Naive thymus-derived CD4-positive, alpha-beta T cell (primary cell): ENCODE data around the gene HNF4A. TPM values are rescaled to one million over a fixed set of nuclear protein-coding genes. Genes with fewer than 3 reads are reported as not detected.
A peak's percentile ranks its signal among the peaks of the same experiment; 100 is the strongest.
"Not testable (repeated sequence)": the region's sequence is repeated elsewhere in the genome, so short reads cannot be mapped to it uniquely, and the experiment has no call there.

Experiments
- ATAC-seq: fragments of 150-1000 bp; cut with Tn5 transposase; 2 replicates; pipeline ENCODE4 v1.10.0; 2021; ENCODE audit warnings: mild to moderate bottlenecking, moderate library complexity
- CTCF ChIA-PET: fragments of 350-600 bp; sonication (Branson Sonifier 250); formaldehyde crosslinking; loops from one replicate; lab custom pipeline; 2021; ENCODE audit warnings: antibody characterized with exemption; lab: Charles Lee
- POLR2A ChIA-PET: fragments of 350-600 bp; sonication (Branson Sonifier 250); formaldehyde crosslinking; loops from one replicate; lab custom pipeline; 2021; ENCODE audit warnings: antibody characterized with exemption, inconsistent platforms; lab: Charles Lee
- DNase-seq, 9 donors: peaks; one replicate each; pipeline versions ENCODE4 v3.0.0 to v3.0.0-alpha.2; 2020 to 2022; ENCODE audit warnings: mixed read lengths in 1 of 9
- H3K27ac ChIP-seq: one replicate; pipeline ENCODE4 v1.7.0; 2013; ENCODE audit warnings: mild to moderate bottlenecking, low read depth, low read length, moderate library complexity
- H3K27me3 ChIP-seq, 2 donors: one replicate each; pipeline ENCODE4 v1.7.0; 2013; ENCODE audit warnings: low read length in 2 of 2, mild to moderate bottlenecking in 2 of 2, moderate library complexity in 2 of 2; ENCODE audit not compliant: control insufficient read depth in 2 of 2, insufficient read depth in 2 of 2
- H3K36me3 ChIP-seq, 3 experiments: 1 replicate in 2 of 3; 2 replicates in 1 of 3; pipeline ENCODE4 v1.7.0; 2013; ENCODE audit warnings: low read length in 3 of 3, mild to moderate bottlenecking in 3 of 3, moderate library complexity in 1 of 3; ENCODE audit not compliant: insufficient read depth in 3 of 3, control insufficient read depth in 2 of 3
- H3K4me1 ChIP-seq, 2 donors: one replicate each; pipeline ENCODE4 v1.7.0; 2013; ENCODE audit warnings: low read length in 2 of 2, mild to moderate bottlenecking in 2 of 2, moderate library complexity in 1 of 2; ENCODE audit not compliant: control insufficient read depth in 2 of 2, insufficient read depth in 2 of 2
- H3K4me3 ChIP-seq: 2 replicates; pipeline ENCODE4 v1.7.0; 2013; ENCODE audit warnings: mild to moderate bottlenecking, low read length
- H3K9me3 ChIP-seq, 3 experiments: 1 replicate in 2 of 3; 2 replicates in 1 of 3; pipeline ENCODE4 v1.7.0; 2013; ENCODE audit warnings: low read length in 3 of 3; ENCODE audit not compliant: control insufficient read depth in 2 of 3
- H3K27ac Mint-ChIP-seq, 9 donors: one replicate each; pipeline ENCODE4 v1.8.0; 2020 to 2022; ENCODE audit warnings: mixed read lengths in 9 of 9, mild to moderate bottlenecking in 8 of 9, moderate library complexity in 5 of 9, inconsistent platforms in 2 of 9
- H3K27me3 Mint-ChIP-seq, 5 donors: one replicate each; pipeline ENCODE4 v1.8.0; 2021 to 2022; ENCODE audit warnings: mixed read lengths in 5 of 5, mild to moderate bottlenecking in 1 of 5
- H3K36me3 Mint-ChIP-seq, 5 donors: one replicate each; pipeline ENCODE4 v1.8.0; 2020 to 2022; ENCODE audit warnings: mixed read lengths in 5 of 5, mild to moderate bottlenecking in 3 of 5, inconsistent platforms in 1 of 5
- H3K4me1 Mint-ChIP-seq, 7 donors: one replicate each; pipeline ENCODE4 v1.8.0; 2020 to 2022; ENCODE audit warnings: mixed read lengths in 7 of 7, mild to moderate bottlenecking in 3 of 7, inconsistent platforms in 1 of 7
- H3K4me3 Mint-ChIP-seq, 10 donors: one replicate each; pipeline ENCODE4 v1.8.0; 2020 to 2022; ENCODE audit warnings: mild to moderate bottlenecking in 10 of 10, mixed read lengths in 10 of 10, moderate library complexity in 6 of 10, inconsistent platforms in 2 of 10
- H3K9me3 Mint-ChIP-seq, 11 donors: one replicate each; pipeline ENCODE4 v1.8.0; 2020 to 2022; ENCODE audit warnings: mixed read lengths in 11 of 11, mild to moderate bottlenecking in 4 of 11, inconsistent platforms in 1 of 11, moderate library complexity in 1 of 11
- intact Hi-C, 2 donors: fragments of 100-400 bp; cut with micrococcal nuclease; formaldehyde crosslinking; loops; one replicate each; pipeline ENCODE4 v1.15.1; 2023
- polyA plus RNA-seq, 2 donors: library from polyadenylated mRNA; unstranded; fragments of 300-500 nt; fragmentation: Illumina TruSeq; gene quantifications; one replicate each; pipeline ENCODE4 v1.2.3, GENCODE V29; 2021
- total RNA-seq, 6 experiments: library from RNA in 5 of 6; stranded (reverse) in 5 of 6; gene quantifications; 1 replicate in 5 of 6; 2 replicates in 1 of 6; pipeline ENCODE4 v1.2.3 and lab custom pipeline; 2021 to 2026

HNF4A gene
- total and polyA plus RNA-seq, 7 experiments from 2014 or later = not detected

DNA sequence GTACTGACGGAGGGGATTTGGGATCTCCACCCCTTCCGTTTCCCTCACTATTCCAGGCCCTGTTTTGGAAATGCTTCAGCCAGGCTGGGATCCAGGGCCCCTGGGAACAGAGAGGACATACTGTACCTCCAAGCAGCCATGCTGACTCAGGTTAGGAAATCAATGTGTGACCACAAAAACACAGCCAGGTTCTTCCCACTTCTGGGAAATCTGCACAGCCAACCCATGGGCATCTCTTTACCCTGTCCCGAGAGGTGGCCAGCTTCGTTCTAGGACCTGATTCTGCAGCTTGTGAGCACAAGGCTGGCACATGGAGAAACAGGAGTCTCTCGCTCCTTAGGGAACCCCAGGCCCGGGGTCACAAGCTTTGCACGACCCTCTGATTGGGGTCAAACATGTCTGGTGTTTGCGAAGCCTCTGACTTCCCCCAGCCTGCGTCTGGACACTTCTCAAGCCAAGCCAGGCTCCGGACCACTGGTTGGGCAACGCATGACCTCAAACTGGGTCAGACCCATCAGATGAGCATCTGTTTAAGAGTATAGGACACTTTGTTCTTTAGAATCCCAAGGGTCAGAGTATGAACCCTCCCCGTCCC is 111.9 kb downstream of the HNF4A start:
- Mint-ChIP-seq H3K27me3 (peaks cover 0 to 8% (median 0%) of the 10 kb centered on the region in 5 donors), H3K4me3 (no peak overlapping the region), H3K27ac (no peak overlapping the region), H3K36me3 (no peaks in the 10 kb centered on the region), H3K9me3 (no peaks in the 10 kb centered on the region), H3K4me1 (no peaks in the 10 kb centered on the region)
- ChIA-PET CTCF (no interaction called here), POLR2A (no interaction called here)
- Histone ChIP-seq H3K27ac (no peak overlapping the region), H3K27me3 (no peaks in the 10 kb centered on the region), H3K9me3 (no peaks in the 10 kb centered on the region), H3K4me1 (no peaks in the 10 kb centered on the region), H3K4me3 (no peak overlapping the region), H3K36me3 (no peaks in the 10 kb centered on the region)
- no peak for DNase-seq
- intact Hi-C loops = no loop called here
- no peak for ATAC-seq

GRCh38 chr20:44468044-44468782 is 112.7 kb downstream of the HNF4A start:
- Histone ChIP-seq H3K27ac (no peak overlapping the region), H3K36me3 (no peaks in the 10 kb centered on the region), H3K27me3 (no peaks in the 10 kb centered on the region), H3K4me1 (no peaks in the 10 kb centered on the region), H3K4me3 (no peak overlapping the region), H3K9me3 (no peaks in the 10 kb centered on the region)
- ATAC-seq (no peak), DNase-seq (no peak)
- ChIA-PET CTCF (no interaction called here), POLR2A (no interaction called here)
- Mint-ChIP-seq H3K9me3 (no peaks in the 10 kb centered on the region), H3K27ac (no peak overlapping the region), H3K4me3 (no peak overlapping the region), H3K4me1 (no peaks in the 10 kb centered on the region), H3K36me3 (no peaks in the 10 kb centered on the region), H3K27me3 (peaks cover 0 to 8% (median 0%) of the 10 kb centered on the region in 5 donors)
- intact Hi-C loops = no loop called here

DNA sequence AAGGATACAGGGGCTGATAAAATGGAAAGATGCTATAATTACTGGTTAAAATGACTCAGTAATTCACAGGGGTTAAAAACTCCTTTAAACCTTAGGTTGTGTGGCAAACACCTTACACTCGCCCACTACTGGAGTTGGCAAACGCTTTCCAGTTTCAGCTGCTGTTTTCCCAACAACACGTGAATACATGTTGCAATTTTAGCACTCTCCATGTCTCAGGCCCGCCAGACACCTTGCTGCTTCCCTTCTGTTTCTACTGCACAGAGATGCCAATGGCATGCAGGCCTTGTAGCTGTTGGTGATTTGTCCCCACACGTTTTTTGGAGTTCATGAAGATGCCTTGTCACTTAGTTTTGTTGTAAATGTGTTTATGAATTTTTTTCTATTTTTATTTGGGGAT is 114.8 kb downstream of the HNF4A start:
- Mint-ChIP-seq H3K4me1 (peaks cover 1 to 11% (median 9%) of the 10 kb centered on the region in 7 donors), H3K36me3 (no peaks in the 10 kb centered on the region), H3K9me3 (no peaks in the 10 kb centered on the region), H3K4me3 (no peak overlapping the region), H3K27me3 (peaks cover 0 to 6% (median 0%) of the 10 kb centered on the region in 5 donors), H3K27ac (no peak overlapping the region)
- no peak for ATAC-seq
- H3K36me3 ChIP-seq = no peaks in the 10 kb centered on the region
- H3K4me3 ChIP-seq = no peak overlapping the region
- no peak overlapping the region for H3K27ac ChIP-seq
- H3K27me3 ChIP-seq = no peaks in the 10 kb centered on the region
- POLR2A ChIA-PET = no interaction called here
- H3K4me1 ChIP-seq = peaks cover 6% of the 10 kb centered on the region in 2 donors
- CTCF ChIA-PET = interaction anchor here (0.6 kb wide), 1 partner anchor 85 kb away, joined by 3 read pairs; no protein-coding TSS in a partner anchor
- no peaks in the 10 kb centered on the region for H3K9me3 ChIP-seq
- no peak for DNase-seq
- intact Hi-C loops = no loop called here

DNA sequence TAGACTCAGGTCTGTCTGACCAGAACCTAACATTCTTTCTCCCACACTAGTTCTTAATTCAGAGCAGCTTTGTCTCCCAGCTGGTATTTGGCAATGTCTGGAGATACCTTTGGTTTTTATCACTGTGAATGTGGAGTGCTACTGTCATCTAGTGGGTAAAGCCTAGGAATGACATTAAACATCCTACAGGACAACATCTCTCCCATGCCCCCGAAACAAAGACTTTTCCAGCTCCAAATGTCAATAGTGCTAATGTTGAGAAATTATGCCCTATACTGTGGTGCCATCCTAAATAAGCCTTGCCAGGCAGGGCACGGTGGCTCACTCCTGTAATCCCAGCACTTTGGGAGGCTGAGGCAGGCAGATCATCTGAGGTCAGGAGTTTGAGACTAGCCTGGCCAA is 116.0 kb downstream of the HNF4A start:
- peaks cover 0 to 3% (median 0%) of the 10 kb centered on the region in 5 donors for H3K27me3 Mint-ChIP-seq
- intact Hi-C loops = no loop called here
- no peaks in the 10 kb centered on the region for H3K9me3 ChIP-seq

GRCh38 chr20:44472283-44472682 is 116.8 kb downstream of the HNF4A start:
- ChIA-PET POLR2A (interaction anchor here (0.6 kb wide), 1 partner anchor 81 kb away, joined by 3 read pairs; no protein-coding TSS in a partner anchor), CTCF (interaction anchor here (0.9 kb wide), 1 partner anchor 254 kb away, joined by 3 read pairs; no protein-coding TSS in a partner anchor)
- H3K27ac Mint-ChIP-seq, ATAC-seq, H3K36me3 Mint-ChIP-seq, H3K4me3 ChIP-seq, H3K27me3 Mint-ChIP-seq, H3K36me3 ChIP-seq, H3K27me3 ChIP-seq, intact Hi-C loops, H3K27ac ChIP-seq, H3K9me3 ChIP-seq, H3K9me3 Mint-ChIP-seq, DNase-seq, H3K4me3 Mint-ChIP-seq: not testable (repeated sequence)
- H3K4me1 ChIP-seq = peaks cover 12 to 17% of the 10 kb centered on the region in 2 donors
- H3K4me1 Mint-ChIP-seq = peaks cover 13 to 30% (median 27%) of the 10 kb centered on the region in 7 donors

More for the DNA sequence above, 116.0 kb downstream of the HNF4A start:
- no peak overlapping the region for H3K4me3 ChIP-seq
- no peaks in the 10 kb centered on the region for H3K27me3 ChIP-seq
- H3K27ac Mint-ChIP-seq = no peak overlapping the region
- ATAC-seq (no peak), DNase-seq (no peak)
- ChIA-PET CTCF (interaction anchor here (0.9 kb wide), 1 partner anchor 253 kb away, joined by 3 read pairs; no protein-coding TSS in a partner anchor), POLR2A (no interaction called here)
- peaks cover 8 to 12% of the 10 kb centered on the region in 2 donors for H3K4me1 ChIP-seq
- H3K27ac ChIP-seq = no peak overlapping the region
- no peaks in the 10 kb centered on the region for H3K36me3 Mint-ChIP-seq
- H3K9me3 Mint-ChIP-seq = no peaks in the 10 kb centered on the region
- H3K4me3 Mint-ChIP-seq = no peak overlapping the region
- peaks cover 8 to 22% (median 19%) of the 10 kb centered on the region in 7 donors for H3K4me1 Mint-ChIP-seq
- H3K36me3 ChIP-seq = peaks cover 0 to 5% (median 0%) of the 10 kb centered on the region in 3 experiments

DNA sequence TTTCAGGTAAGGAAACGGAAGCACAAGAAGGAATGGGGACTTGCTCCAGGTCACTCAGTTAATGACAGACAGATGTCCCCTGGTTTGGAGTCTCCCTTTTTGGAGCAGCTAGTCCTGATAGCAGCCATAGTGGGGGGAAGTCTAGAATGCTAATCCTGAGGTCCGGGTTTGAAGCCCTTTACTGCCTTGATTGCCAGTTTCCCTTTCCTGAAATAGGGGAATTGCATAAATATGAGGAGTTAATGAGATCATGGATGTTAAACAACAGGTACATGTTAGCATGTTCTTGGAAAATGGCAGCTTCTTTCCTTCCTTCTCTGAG is 119.8 kb downstream of the HNF4A start:
- Mint-ChIP-seq H3K4me1 (peaks cover 14 to 39% (median 31%) of the 10 kb centered on the region in 7 donors), H3K27me3 (no peaks in the 10 kb centered on the region), H3K27ac (peak overlapping the region; percentile 86 to 97 (median 94)), H3K4me3 (peak overlapping the region; percentile 87 to 96 (median 91)), H3K9me3 (no peaks in the 10 kb centered on the region), H3K36me3 (peaks cover 0 to 1% (median 0%) of the 10 kb centered on the region in 5 donors)
- ChIA-PET CTCF (interaction anchor here (0.9 to 1.6 kb wide), 4 partner anchors 9 to 258 kb away, joined by 3 to 5 read pairs (median 4); no protein-coding TSS in a partner anchor), POLR2A (interaction anchor here (0.6 to 1.8 kb wide), 17 partner anchors 10 to 405 kb away, joined by 3 to 9 read pairs (median 3); partner anchors contain the start of gene SERINC3)
- ATAC-seq = no peak
- H3K36me3 ChIP-seq = peaks cover 0 to 12% (median 0%) of the 10 kb centered on the region in 3 experiments
- peak overlapping the region; percentile 97 for H3K27ac ChIP-seq
- no peak for DNase-seq
- intact Hi-C loops = loop anchor here (1.0 to 5.0 kb wide), 10 partner anchors 46 to 402 kb away; partner anchors contain the start of genes FITM2 (in 1 of the 2) and SERINC3 (in 1 of the 2)
- peaks cover 12 to 17% of the 10 kb centered on the region in 2 donors for H3K4me1 ChIP-seq
- no peaks in the 10 kb centered on the region for H3K9me3 ChIP-seq
- H3K27me3 ChIP-seq = no peaks in the 10 kb centered on the region
- H3K4me3 ChIP-seq = peak overlapping the region; percentile 65
